Natural killer cell (primary cell): ENCODE data around the gene SOWAHC. TPM values are rescaled to one million over a fixed set of nuclear protein-coding genes. Genes with fewer than 3 reads are reported as not detected.

Experiments used
- ATAC-seq, 3 donors: fragments of 150-1000 bp in 2 of 3; fragments of 200-7000 bp in 1 of 3; cut with Tn5 transposase; 1 replicate in 1 of 3; 2 replicates in 2 of 3; pipeline ENCODE4 v1.10.0; 2021; ENCODE audit warnings: mild to moderate bottlenecking in 2 of 3, moderate library complexity in 2 of 3
- DNase-seq, 2 donors: peaks; one replicate each; pipeline versions ENCODE4 v3.0.0 to v3.0.0-alpha.2; 2013 to 2021; ENCODE audit warnings: mixed read lengths in 1 of 2
- H3K27ac ChIP-seq: one replicate; pipeline ENCODE4 v1.5.1; 2013; ENCODE audit warnings: mild to moderate bottlenecking, low read length
- H3K27me3 ChIP-seq: one replicate; pipeline ENCODE4 v1.6.1; 2013; ENCODE audit warnings: low read length; ENCODE audit not compliant: control insufficient read depth, insufficient read depth
- H3K36me3 ChIP-seq: one replicate; pipeline ENCODE4 v1.6.1; 2013; ENCODE audit warnings: low read length; ENCODE audit not compliant: control insufficient read depth, insufficient read depth
- H3K4me1 ChIP-seq: one replicate; pipeline ENCODE4 v1.6.1; 2013; ENCODE audit warnings: low read length; ENCODE audit not compliant: control insufficient read depth, insufficient read depth
- H3K4me3 ChIP-seq: one replicate; pipeline ENCODE4 v1.5.1; 2013; ENCODE audit warnings: low read length
- H3K9me3 ChIP-seq: one replicate; pipeline ENCODE4 v1.6.1; 2013; ENCODE audit warnings: low read length; ENCODE audit not compliant: control insufficient read depth, insufficient read depth
- H3K27ac Mint-ChIP-seq, 2 donors: one replicate each; pipeline ENCODE4 v1.8.0; 2022; ENCODE audit warnings: mild to moderate bottlenecking in 2 of 2, mixed read lengths in 2 of 2, moderate library complexity in 1 of 2
- H3K27me3 Mint-ChIP-seq, 2 donors: one replicate each; pipeline ENCODE4 v1.8.0; 2022; ENCODE audit warnings: low read depth in 2 of 2, mixed read lengths in 2 of 2
- H3K36me3 Mint-ChIP-seq: one replicate; pipeline ENCODE4 v1.8.0; 2022; ENCODE audit warnings: mixed read lengths
- H3K4me1 Mint-ChIP-seq, 2 donors: one replicate each; pipeline ENCODE4 v1.8.0; 2022; ENCODE audit warnings: mixed read lengths in 2 of 2
- H3K4me3 Mint-ChIP-seq: one replicate; pipeline ENCODE4 v1.8.0; 2022; ENCODE audit warnings: mild to moderate bottlenecking, moderate library complexity, mixed read lengths
- H3K9me3 Mint-ChIP-seq, 2 donors: one replicate each; pipeline ENCODE4 v1.8.0; 2022; ENCODE audit warnings: mixed read lengths in 2 of 2
- WGBS: methylation state at CpG from one replicate; pipeline ENCODE4 v1.1.7; 2013; ENCODE audit warnings: missing lambda C conversion rate; ENCODE audit not compliant: insufficient coverage; 5-methylcytosine and 5-hydroxymethylcytosine counted together
- intact Hi-C: fragments of 100-400 bp; cut with micrococcal nuclease; formaldehyde crosslinking; loops from one replicate; pipeline ENCODE4 v1.14.2; 2022
- total RNA-seq, 4 donors: library from RNA; stranded (reverse); fragments of 120-200 nt in 1 of 4; gene quantifications; one replicate each; pipeline versions ENCODE4 v1.2.3 to v1.2.4, GENCODE V29; 2013 to 2022
- TF ChIP-seq, protein P1 (sequence below): fragments of 200-600 bp; IDR thresholded peaks from one replicate; pipeline ENCODE4 v1.8.0; 2022; ENCODE audit warnings: antibody characterized with exemption

Gene SOWAHC
- total RNA-seq, 3 donors from 2014 or later (not counting 1 experiment from before 2014, with no cell fraction given), result 0.16 to 0.32 (median 0.23) TPM

DNA sequence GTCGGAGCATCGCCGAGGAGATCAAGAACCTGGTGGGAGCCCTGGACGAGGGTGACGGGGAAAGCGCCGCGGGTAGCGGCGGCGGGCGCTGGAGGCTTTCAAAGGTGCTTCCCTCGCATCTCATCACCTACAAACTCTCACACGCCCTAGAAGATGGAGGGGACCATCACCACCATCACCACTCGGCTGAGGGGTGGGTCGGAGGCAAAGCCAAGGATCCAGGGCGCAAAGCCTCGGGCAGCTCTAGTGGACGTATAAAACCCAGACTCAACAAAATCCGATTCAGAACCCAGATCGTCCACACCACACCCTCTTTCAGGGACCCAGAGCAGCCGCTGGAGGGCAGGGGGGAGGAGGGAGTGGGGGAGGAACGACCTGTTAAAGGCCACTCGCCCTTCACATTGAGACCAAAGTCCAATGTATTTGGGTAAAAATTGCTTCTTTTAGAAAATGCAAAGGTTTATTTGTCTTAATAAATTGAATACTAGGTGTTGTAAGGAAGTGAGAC lies 1.5 kb downstream of the SOWAHC start:
- no peak for DNase-seq
- 40% methylated on average over 17 of the region's 24 CpGs for WGBS
- Histone ChIP-seq H3K27ac (no peak overlapping the region), H3K27me3 (peaks cover 44% of the 10 kb centered on the region), H3K4me1 (peaks cover 14% of the 10 kb centered on the region), H3K36me3 (no peaks in the 10 kb centered on the region), H3K4me3 (no peak overlapping the region), H3K9me3 (peaks cover 6% of the 10 kb centered on the region)
- H3K4me1 Mint-ChIP-seq, result peaks cover 5 to 7% of the 10 kb centered on the region in 2 donors
- H3K27ac Mint-ChIP-seq, result no peak overlapping the region
- ATAC-seq, result no peak
- peaks cover 0 to 3% of the 10 kb centered on the region in 2 donors for H3K9me3 Mint-ChIP-seq
- H3K4me3 Mint-ChIP-seq, result peak overlapping the region; percentile 6
- intact Hi-C loops, result no loop called here
- peaks cover 26 to 51% of the 10 kb centered on the region in 2 donors for H3K27me3 Mint-ChIP-seq
- TF ChIP-seq, protein P1, sequence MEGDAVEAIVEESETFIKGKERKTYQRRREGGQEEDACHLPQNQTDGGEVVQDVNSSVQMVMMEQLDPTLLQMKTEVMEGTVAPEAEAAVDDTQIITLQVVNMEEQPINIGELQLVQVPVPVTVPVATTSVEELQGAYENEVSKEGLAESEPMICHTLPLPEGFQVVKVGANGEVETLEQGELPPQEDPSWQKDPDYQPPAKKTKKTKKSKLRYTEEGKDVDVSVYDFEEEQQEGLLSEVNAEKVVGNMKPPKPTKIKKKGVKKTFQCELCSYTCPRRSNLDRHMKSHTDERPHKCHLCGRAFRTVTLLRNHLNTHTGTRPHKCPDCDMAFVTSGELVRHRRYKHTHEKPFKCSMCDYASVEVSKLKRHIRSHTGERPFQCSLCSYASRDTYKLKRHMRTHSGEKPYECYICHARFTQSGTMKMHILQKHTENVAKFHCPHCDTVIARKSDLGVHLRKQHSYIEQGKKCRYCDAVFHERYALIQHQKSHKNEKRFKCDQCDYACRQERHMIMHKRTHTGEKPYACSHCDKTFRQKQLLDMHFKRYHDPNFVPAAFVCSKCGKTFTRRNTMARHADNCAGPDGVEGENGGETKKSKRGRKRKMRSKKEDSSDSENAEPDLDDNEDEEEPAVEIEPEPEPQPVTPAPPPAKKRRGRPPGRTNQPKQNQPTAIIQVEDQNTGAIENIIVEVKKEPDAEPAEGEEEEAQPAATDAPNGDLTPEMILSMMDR, result no peak
- no peaks in the 10 kb centered on the region for H3K36me3 Mint-ChIP-seq

DNA sequence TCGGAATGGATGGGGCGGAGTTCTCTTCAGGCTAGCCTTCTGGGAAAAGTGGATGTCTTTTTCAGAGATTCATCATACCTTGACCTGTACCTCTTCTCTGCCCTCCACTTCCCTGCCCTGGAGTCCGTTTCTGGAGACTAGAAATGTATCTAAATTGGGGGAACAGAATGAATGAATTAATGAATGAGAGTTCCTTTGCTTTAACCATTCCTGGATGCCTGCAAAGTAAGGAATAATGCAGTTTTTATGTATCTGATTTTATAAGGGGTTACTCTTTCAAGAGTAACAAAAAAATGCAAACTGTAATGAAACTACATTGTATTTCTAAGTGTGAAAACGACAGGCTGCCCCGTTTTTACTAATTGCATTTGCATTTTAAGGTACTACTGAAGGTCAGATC lies 2.0 kb downstream of the SOWAHC start:
- H3K27ac Mint-ChIP-seq, result no peak overlapping the region
- peak overlapping the region; percentile 45 for H3K4me3 Mint-ChIP-seq
- intact Hi-C loops, result no loop called here
- Histone ChIP-seq H3K4me3 (no peak overlapping the region), H3K27ac (no peak overlapping the region), H3K4me1 (peaks cover 14% of the 10 kb centered on the region), H3K9me3 (peaks cover 6% of the 10 kb centered on the region), H3K27me3 (peaks cover 43% of the 10 kb centered on the region), H3K36me3 (no peaks in the 10 kb centered on the region)
- no peak for ATAC-seq
- peaks cover 5 to 7% of the 10 kb centered on the region in 2 donors for H3K4me1 Mint-ChIP-seq
- WGBS, result 64% methylated on average over 4 of the region's 5 CpGs
- peaks cover 26 to 47% of the 10 kb centered on the region in 2 donors for H3K27me3 Mint-ChIP-seq
- no peaks in the 10 kb centered on the region for H3K36me3 Mint-ChIP-seq
- TF ChIP-seq, protein P1, result no peak
- DNase-seq, result no peak
- H3K9me3 Mint-ChIP-seq, result peaks cover 0 to 3% of the 10 kb centered on the region in 2 donors

DNA sequence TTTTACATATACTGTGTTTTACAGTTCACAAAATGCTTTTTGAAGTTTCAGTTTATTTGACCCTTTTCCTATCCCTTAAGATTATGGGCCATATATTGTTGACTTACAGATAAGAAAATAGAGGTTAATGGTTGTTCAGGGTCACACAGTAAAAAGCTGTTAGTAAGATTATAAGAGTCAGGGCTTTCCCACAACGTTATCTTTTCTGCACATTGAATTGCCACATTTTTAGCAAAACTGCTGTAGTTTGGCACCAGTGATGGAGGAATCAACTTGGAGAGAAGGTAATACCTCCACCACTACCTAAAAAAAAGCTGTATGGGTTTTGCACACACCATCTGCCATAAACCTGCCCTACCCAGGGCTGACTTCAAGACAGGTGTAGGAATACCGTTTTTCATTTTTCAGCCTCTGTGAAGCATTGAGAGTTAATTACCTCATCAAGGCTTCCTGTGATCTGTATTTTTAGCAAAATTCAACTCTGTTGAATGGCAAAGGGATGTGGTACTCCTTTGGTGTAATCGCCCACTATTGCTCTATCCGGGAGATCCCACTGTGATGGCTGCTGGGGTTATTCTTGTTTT lies 5.0 kb downstream of the SOWAHC start:
- Mint-ChIP-seq H3K4me1 (no peaks in the 10 kb centered on the region), H3K27me3 (peaks cover 27 to 38% of the 10 kb centered on the region in 2 donors), H3K9me3 (no peaks in the 10 kb centered on the region), H3K4me3 (no peak overlapping the region), H3K36me3 (no peaks in the 10 kb centered on the region), H3K27ac (no peak overlapping the region)
- 100% methylated on average over 2 of the region's 4 CpGs for WGBS
- H3K27me3 ChIP-seq, result peaks cover 33% of the 10 kb centered on the region
- H3K27ac ChIP-seq, result no peak overlapping the region
- H3K4me1 ChIP-seq, result peaks cover 9% of the 10 kb centered on the region
- peaks cover 6% of the 10 kb centered on the region for H3K9me3 ChIP-seq
- intact Hi-C loops, result no loop called here
- no peak for ATAC-seq
- no peaks in the 10 kb centered on the region for H3K36me3 ChIP-seq
- H3K4me3 ChIP-seq, result no peak overlapping the region
- DNase-seq, result no peak
- TF ChIP-seq, protein P1, result no peak

DNA sequence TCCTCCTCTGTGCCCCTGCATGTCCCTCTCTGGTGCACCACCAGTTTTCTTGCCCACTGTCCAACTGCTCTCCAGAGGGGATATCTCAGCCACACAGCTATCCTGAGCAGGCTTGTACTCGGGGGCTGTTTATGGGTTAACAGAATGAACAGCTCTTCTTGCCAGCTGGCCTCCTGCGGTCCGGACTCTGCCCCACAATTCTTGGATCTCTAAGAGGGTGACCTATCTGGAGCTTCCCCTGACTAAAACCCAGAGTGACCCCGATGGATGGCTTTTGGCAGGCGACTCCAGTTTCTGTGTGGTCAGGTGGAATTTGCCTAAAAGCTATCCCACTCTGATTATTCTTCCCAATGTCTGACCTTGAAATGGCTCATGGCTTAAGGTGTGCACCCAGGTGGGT lies 9.1 kb downstream of the SOWAHC start:
- intact Hi-C loops, result no loop called here
- no peaks in the 10 kb centered on the region for H3K9me3 Mint-ChIP-seq
- no peaks in the 10 kb centered on the region for H3K36me3 Mint-ChIP-seq
- Histone ChIP-seq H3K27me3 (peaks cover 6% of the 10 kb centered on the region), H3K4me1 (no peaks in the 10 kb centered on the region), H3K27ac (no peak overlapping the region), H3K36me3 (no peaks in the 10 kb centered on the region), H3K4me3 (no peak overlapping the region), H3K9me3 (no peaks in the 10 kb centered on the region)
- no peak overlapping the region for H3K27ac Mint-ChIP-seq
- 90% methylated on average over 5 of the region's 5 CpGs for WGBS
- DNase-seq, result no peak
- H3K27me3 Mint-ChIP-seq, result peaks cover 19 to 26% of the 10 kb centered on the region in 2 donors
- no peak overlapping the region for H3K4me3 Mint-ChIP-seq
- H3K4me1 Mint-ChIP-seq, result no peaks in the 10 kb centered on the region
- TF ChIP-seq, protein P1, result no peak
- ATAC-seq, result no peak
